Chondrocyte (in vitro differentiated cells): ENCODE results near the gene ANKFN1. TPM values are rescaled to one million over a fixed set of nuclear protein-coding genes. Genes with fewer than 3 reads are reported as not detected.

Source experiments
- DNase-seq: peaks from one replicate; pipeline ENCODE4 v3.0.0; 2021; ENCODE audit warnings: mixed read lengths, low spot score
- H3K27ac Mint-ChIP-seq: one replicate; pipeline ENCODE4 v1.8.0; 2021; ENCODE audit warnings: mild to moderate bottlenecking, moderate library complexity, mixed read lengths; ENCODE audit not compliant: unreplicated experiment
- H3K27me3 Mint-ChIP-seq: 2 replicates; pipeline ENCODE4 v1.8.0; 2021; ENCODE audit warnings: low read depth, mixed read lengths
- H3K36me3 Mint-ChIP-seq: 2 replicates; pipeline ENCODE4 v1.8.0; 2021; ENCODE audit warnings: low read depth, mixed read lengths
- H3K4me1 Mint-ChIP-seq: 2 replicates; pipeline ENCODE4 v1.8.0; 2021; ENCODE audit warnings: low read depth, mild to moderate bottlenecking, mixed read lengths
- H3K4me3 Mint-ChIP-seq: one replicate; pipeline ENCODE4 v1.8.0; 2021; ENCODE audit warnings: mild to moderate bottlenecking, moderate library complexity, mixed read lengths; ENCODE audit not compliant: unreplicated experiment
- H3K9me3 Mint-ChIP-seq: 2 replicates; pipeline ENCODE4 v1.8.0; 2021; ENCODE audit warnings: low read depth, mixed read lengths
- total RNA-seq: library from RNA; stranded (reverse); gene quantifications from 3 replicates; pipeline ENCODE4 v1.2.1, GENCODE V29; 2021
- TF ChIP-seq, protein P1 (sequence below): fragments of 200-600 bp; sonication (generic); IDR thresholded peaks from 2 replicates; pipeline ENCODE4 v1.5.0; 2021; ENCODE audit warnings: antibody characterized with exemption, mild to moderate bottlenecking, moderate library complexity

The ANKFN1 gene
- total RNA-seq, 1 donor from 2014 or later: not detected

DNA sequence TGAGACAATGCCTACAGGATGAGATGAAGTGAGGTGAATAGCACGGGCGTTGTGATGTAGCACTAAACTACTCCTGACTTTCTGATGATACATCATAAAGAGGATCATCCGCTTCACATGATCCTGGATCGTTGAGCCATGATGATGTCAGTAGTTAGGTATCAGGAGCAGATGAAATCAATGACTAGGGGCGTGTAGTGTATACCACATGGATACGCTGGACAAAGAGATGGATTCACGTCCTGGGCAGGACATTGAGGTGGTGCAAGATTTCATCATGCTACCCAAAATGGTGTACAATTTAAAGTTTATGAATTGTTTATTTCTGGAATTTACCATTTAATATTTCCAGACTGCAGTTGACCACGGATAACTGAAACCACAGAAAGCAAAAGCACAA, 156.6 kb downstream of the ANKFN1 start:
- DNase-seq: no peak
- peaks cover 3% of the 10 kb centered on the region for H3K9me3 Mint-ChIP-seq
- no peak overlapping the region for H3K27ac Mint-ChIP-seq
- H3K4me1 Mint-ChIP-seq: no peaks in the 10 kb centered on the region
- no peak overlapping the region for H3K4me3 Mint-ChIP-seq
- no peaks in the 10 kb centered on the region for H3K27me3 Mint-ChIP-seq
- no peaks in the 10 kb centered on the region for H3K36me3 Mint-ChIP-seq
- TF ChIP-seq, protein P1, sequence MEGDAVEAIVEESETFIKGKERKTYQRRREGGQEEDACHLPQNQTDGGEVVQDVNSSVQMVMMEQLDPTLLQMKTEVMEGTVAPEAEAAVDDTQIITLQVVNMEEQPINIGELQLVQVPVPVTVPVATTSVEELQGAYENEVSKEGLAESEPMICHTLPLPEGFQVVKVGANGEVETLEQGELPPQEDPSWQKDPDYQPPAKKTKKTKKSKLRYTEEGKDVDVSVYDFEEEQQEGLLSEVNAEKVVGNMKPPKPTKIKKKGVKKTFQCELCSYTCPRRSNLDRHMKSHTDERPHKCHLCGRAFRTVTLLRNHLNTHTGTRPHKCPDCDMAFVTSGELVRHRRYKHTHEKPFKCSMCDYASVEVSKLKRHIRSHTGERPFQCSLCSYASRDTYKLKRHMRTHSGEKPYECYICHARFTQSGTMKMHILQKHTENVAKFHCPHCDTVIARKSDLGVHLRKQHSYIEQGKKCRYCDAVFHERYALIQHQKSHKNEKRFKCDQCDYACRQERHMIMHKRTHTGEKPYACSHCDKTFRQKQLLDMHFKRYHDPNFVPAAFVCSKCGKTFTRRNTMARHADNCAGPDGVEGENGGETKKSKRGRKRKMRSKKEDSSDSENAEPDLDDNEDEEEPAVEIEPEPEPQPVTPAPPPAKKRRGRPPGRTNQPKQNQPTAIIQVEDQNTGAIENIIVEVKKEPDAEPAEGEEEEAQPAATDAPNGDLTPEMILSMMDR: no peak

- TF ChIP-seq, protein P1: no peak
- H3K9me3 Mint-ChIP-seq: peaks cover 3% of the 10 kb centered on the region
- no peaks in the 10 kb centered on the region for H3K36me3 Mint-ChIP-seq
- no peaks in the 10 kb centered on the region for H3K4me1 Mint-ChIP-seq
- no peaks in the 10 kb centered on the region for H3K27me3 Mint-ChIP-seq
- no peak overlapping the region for H3K27ac Mint-ChIP-seq
- no peak for DNase-seq
- no peak overlapping the region for H3K4me3 Mint-ChIP-seq
Observed at GRCh38 chr17:56310782-56311181, 157.5 kb downstream of the ANKFN1 start.

DNA sequence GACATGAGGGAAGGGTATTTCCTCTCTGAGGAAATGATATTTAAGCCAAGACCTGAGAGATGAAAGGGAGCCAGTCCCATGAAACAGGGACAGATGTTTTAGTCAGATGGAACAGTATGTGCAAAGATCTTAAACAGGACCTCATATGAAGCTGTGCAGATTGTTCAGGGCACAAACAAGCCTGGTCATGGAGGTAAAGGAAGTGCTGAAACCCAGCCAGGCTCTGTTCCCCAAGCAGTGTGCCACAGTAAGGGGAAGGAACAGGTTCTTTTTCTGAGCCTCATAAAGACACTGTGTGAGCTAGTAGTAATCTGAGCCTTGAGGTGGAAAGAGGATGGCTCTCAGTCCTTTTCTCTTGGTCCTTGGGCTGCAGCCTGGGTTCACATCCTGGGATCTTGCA, 159.9 kb downstream of the ANKFN1 start:
- H3K27ac Mint-ChIP-seq: no peak overlapping the region
- no peaks in the 10 kb centered on the region for H3K36me3 Mint-ChIP-seq
- no peaks in the 10 kb centered on the region for H3K27me3 Mint-ChIP-seq
- TF ChIP-seq, protein P1: no peak
- no peaks in the 10 kb centered on the region for H3K4me1 Mint-ChIP-seq
- DNase-seq: no peak
- peaks cover 3% of the 10 kb centered on the region for H3K9me3 Mint-ChIP-seq
- no peak overlapping the region for H3K4me3 Mint-ChIP-seq

DNA sequence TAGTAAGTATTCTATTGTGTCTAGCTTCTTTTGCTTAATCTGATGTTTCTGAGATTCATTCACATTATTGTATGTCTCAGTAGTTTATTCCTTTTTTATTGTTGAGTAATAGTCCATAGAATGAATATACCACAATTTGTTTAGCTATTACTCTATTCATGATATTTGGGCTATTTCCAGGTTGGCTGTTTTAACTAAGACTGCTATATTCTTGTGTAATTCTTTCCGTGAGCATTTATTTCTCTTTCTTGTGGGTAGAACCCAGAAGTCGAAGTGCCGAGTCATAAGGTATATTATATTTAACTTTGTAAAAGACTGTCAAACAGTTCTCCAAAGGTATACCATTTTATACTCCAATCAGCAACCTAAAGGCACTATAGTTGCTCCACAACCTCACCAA, 160.8 kb downstream of the ANKFN1 start:
- H3K27ac Mint-ChIP-seq: no peak overlapping the region
- no peaks in the 10 kb centered on the region for H3K4me1 Mint-ChIP-seq
- TF ChIP-seq, protein P1: no peak

GRCh38 chr17:56314984-56315602, 161.8 kb downstream of the ANKFN1 start:
- DNase-seq: no peak
- H3K4me3 Mint-ChIP-seq: no peak overlapping the region
- no peaks in the 10 kb centered on the region for H3K36me3 Mint-ChIP-seq
- H3K27me3 Mint-ChIP-seq: no peaks in the 10 kb centered on the region
- H3K9me3 Mint-ChIP-seq: no peaks in the 10 kb centered on the region
- H3K27ac Mint-ChIP-seq: no peak overlapping the region
- TF ChIP-seq, protein P1: no peak
- no peaks in the 10 kb centered on the region for H3K4me1 Mint-ChIP-seq

More for the DNA sequence above, 160.8 kb downstream of the ANKFN1 start:
- no peak for DNase-seq
- H3K9me3 Mint-ChIP-seq: peaks cover 3% of the 10 kb centered on the region
- H3K27me3 Mint-ChIP-seq: no peaks in the 10 kb centered on the region
- H3K4me3 Mint-ChIP-seq: no peak overlapping the region
- no peaks in the 10 kb centered on the region for H3K36me3 Mint-ChIP-seq
